HepG2 (cell line): Measurements from ENCODE around the gene TSHZ1. TPM values are rescaled to one million over a fixed set of nuclear protein-coding genes. Genes with fewer than 3 reads are reported as not detected.
A peak's percentile ranks its signal among the peaks of the same experiment; 100 is the strongest.

ENCODE experiments used
- CENPT ChIP-seq: sonication (generic); formaldehyde crosslinking; IDR thresholded peaks from 2 replicates; pipeline ENCODE4 v1.8.0; 2022; ENCODE audit warnings: low read depth, mild to moderate bottlenecking, moderate library complexity, missing genetic modification reagents
- HNRNPL ChIP-seq: fragments of 200-400 bp; formaldehyde crosslinking; IDR thresholded peaks from 2 replicates; pipeline ENCODE4 v1.6.1; 2017; ENCODE audit warnings: mild to moderate bottlenecking, low read depth, low read length
- IRF2 ChIP-seq: IDR thresholded peaks from 2 replicates; pipeline ENCODE4 v1.6.1; 2018; ENCODE audit warnings: missing genetic modification reagents, missing compliant biosample characterization
- LBX2 ChIP-seq: sonication (generic); formaldehyde crosslinking; IDR thresholded peaks from 2 replicates; pipeline ENCODE4 v1.5.0; 2020; ENCODE audit warnings: missing genetic modification reagents, mild to moderate bottlenecking, borderline replicate concordance
- MED8 ChIP-seq: sonication (generic); formaldehyde crosslinking; IDR thresholded peaks from 2 replicates; pipeline ENCODE4 v1.8.1; 2023; ENCODE audit warnings: mild to moderate bottlenecking, missing genetic modification reagents; ENCODE audit not compliant: insufficient replicate concordance
- NFIC ChIP-seq: IDR thresholded peaks from 2 replicates; pipeline ENCODE4 v1.6.1; 2012; ENCODE audit warnings: mild to moderate bottlenecking, low read length, inconsistent platforms
- PHF8 ChIP-seq: sonication (generic); formaldehyde crosslinking; IDR thresholded peaks from 2 replicates; pipeline ENCODE4 v1.5.0; 2020; ENCODE audit warnings: missing genetic modification reagents
- POLR2A ChIP-seq, 2 experiments: IDR thresholded peaks; 2 replicates each; pipeline ENCODE4 v1.6.1; 2011; ENCODE audit warnings: low read depth in 2 of 2, low read length in 2 of 2, mild to moderate bottlenecking in 1 of 2, moderate library complexity in 1 of 2; ENCODE audit not compliant: insufficient read depth in 1 of 2
- TBX3 ChIP-seq: fragments of 450-650 bp; IDR thresholded peaks from 2 replicates; pipeline ENCODE4 v1.6.1; 2017; ENCODE audit warnings: antibody characterized with exemption, mild to moderate bottlenecking, inconsistent platforms, borderline replicate concordance
- U2AF1 ChIP-seq: fragments of 200-400 bp; formaldehyde crosslinking; optimal IDR thresholded peaks from 2 replicates; pipeline ENCODE3; 2017; ENCODE audit warnings: mild to moderate bottlenecking, low read depth, low read length
- YEATS4 ChIP-seq: sonication (generic); formaldehyde crosslinking; IDR thresholded peaks from 2 replicates; pipeline ENCODE4 v1.4.0; 2020; ENCODE audit warnings: missing genetic modification reagents, borderline replicate concordance
- ZNF329 ChIP-seq: sonication (generic); formaldehyde crosslinking; IDR thresholded peaks from 2 replicates; pipeline ENCODE4 v1.9.0; 2021; ENCODE audit warnings: low read depth, mild to moderate bottlenecking, missing genetic modification reagents
- ZNF33B ChIP-seq: sonication (generic); formaldehyde crosslinking; IDR thresholded peaks from 2 replicates; pipeline ENCODE4 v1.5.1; 2020; ENCODE audit warnings: mild to moderate bottlenecking, missing genetic modification reagents
- ZNF460 ChIP-seq: sonication (generic); formaldehyde crosslinking; IDR thresholded peaks from 2 replicates; pipeline ENCODE4 v1.5.1; 2020; ENCODE audit warnings: missing genetic modification reagents, mild to moderate bottlenecking, borderline replicate concordance
- ZNF563 ChIP-seq: sonication (generic); formaldehyde crosslinking; IDR thresholded peaks from 2 replicates; pipeline ENCODE4 v1.8.0; 2022; ENCODE audit warnings: mild to moderate bottlenecking, moderate library complexity, missing genetic modification reagents
- ZNF574 ChIP-seq: sonication (generic); formaldehyde crosslinking; IDR thresholded peaks from 2 replicates; pipeline ENCODE4 v1.4.0; 2020; ENCODE audit warnings: missing genetic modification reagents
- polyA plus RNA-seq, 8 experiments: library from polyadenylated mRNA; depleted of rRNA in 3 of 8; stranded (reverse) in 7 of 8; unstranded in 1 of 8; fragments of >200 nt; fragmentation: Illumina TruSeq in 4 of 8; extraction: Trizol in 4 of 8; gene quantifications; 2 replicates each; pipeline versions ENCODE4 v1.2.1 to v1.2.3, GENCODE V29; 2011 to 2016; ENCODE audit warnings: low read depth in 4 of 8, missing spikeins in 1 of 8, mixed read lengths in 1 of 8; ENCODE audit not compliant: insufficient read depth in 1 of 8
- total RNA-seq, 5 experiments: library from RNA; depleted of rRNA; stranded (reverse); fragments of >200 nt; fragmentation: Illumina TruSeq; extraction: Trizol; gene quantifications; 2 replicates each; pipeline ENCODE4 v1.2.3, GENCODE V29; 2016; ENCODE audit warnings: low read depth in 1 of 5
- TF ChIP-seq, protein P1 (sequence below): sonication (generic); formaldehyde crosslinking; IDR thresholded peaks from 2 replicates; pipeline ENCODE4 v1.8.0; 2022; ENCODE audit warnings: low read depth, missing genetic modification reagents
- TF ChIP-seq, protein P2 (sequence below): IDR thresholded peaks from 2 replicates; pipeline ENCODE4 v1.6.1; 2016; ENCODE audit warnings: low read depth
- TF ChIP-seq, protein P3 (sequence below): sonication (generic); formaldehyde crosslinking; IDR thresholded peaks from 2 replicates; pipeline ENCODE4 v1.5.1; 2020; ENCODE audit warnings: mild to moderate bottlenecking, missing genetic modification reagents, moderate library complexity

Gene TSHZ1
- total and polyA plus RNA-seq, 2 of the 13 experiments (the other 11 are each of a cell fraction or from before 2014, with no cell fraction given): 2.5 to 2.7 TPM

GRCh38 chr18:75209129-75209950 is 1.3 kb upstream of the TSHZ1 start, which contains the start of gene PTGR3 (continued):
- no peak for TF ChIP-seq ZNF460 (CRISPR knock-in tag)
- TF ChIP-seq, protein P1, sequence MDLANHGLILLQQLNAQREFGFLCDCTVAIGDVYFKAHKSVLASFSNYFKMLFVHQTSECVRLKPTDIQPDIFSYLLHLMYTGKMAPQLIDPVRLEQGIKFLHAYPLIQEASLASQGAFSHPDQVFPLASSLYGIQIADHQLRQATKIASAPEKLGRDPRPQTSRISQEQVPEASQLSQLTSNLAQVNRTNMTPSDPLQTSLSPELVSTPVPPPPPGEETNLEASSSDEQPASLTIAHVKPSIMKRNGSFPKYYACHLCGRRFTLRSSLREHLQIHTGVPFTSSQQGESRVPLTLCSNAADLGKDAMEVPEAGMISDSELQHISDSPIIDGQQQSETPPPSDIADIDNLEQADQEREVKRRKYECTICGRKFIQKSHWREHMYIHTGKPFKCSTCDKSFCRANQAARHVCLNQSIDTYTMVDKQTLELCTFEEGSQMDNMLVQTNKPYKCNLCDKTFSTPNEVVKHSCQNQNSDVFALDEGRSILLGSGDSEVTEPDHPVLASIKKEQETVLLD (CRISPR knock-in tag): peak; percentile 98
- TF ChIP-seq YEATS4 (CRISPR knock-in tag): peak; percentile 50
- peak; percentile 13; the same call in 1 of the 2 replicates for TF ChIP-seq IRF2 (CRISPR knock-in tag)
- TF ChIP-seq NFIC: no peak
- TF ChIP-seq ZNF574 (CRISPR knock-in tag): peak; percentile 41
- TF ChIP-seq CENPT (CRISPR knock-in tag): no peak
- TF ChIP-seq U2AF1: no peak
- TF ChIP-seq TBX3: no peak
- peak; percentile 58 to 65 for TF ChIP-seq POLR2A (IDR thresholded peaks at IDR 0.05; ENCODE audit: insufficient read depth in 1 of 2, low read depth in 2 of 2, low read length in 2 of 2)
- TF ChIP-seq MED8 (CRISPR knock-in tag): no peak
- no peak for TF ChIP-seq ZNF329 (CRISPR knock-in tag)
- no peak for TF ChIP-seq ZNF33B (CRISPR knock-in tag)
- TF ChIP-seq, protein P2, sequence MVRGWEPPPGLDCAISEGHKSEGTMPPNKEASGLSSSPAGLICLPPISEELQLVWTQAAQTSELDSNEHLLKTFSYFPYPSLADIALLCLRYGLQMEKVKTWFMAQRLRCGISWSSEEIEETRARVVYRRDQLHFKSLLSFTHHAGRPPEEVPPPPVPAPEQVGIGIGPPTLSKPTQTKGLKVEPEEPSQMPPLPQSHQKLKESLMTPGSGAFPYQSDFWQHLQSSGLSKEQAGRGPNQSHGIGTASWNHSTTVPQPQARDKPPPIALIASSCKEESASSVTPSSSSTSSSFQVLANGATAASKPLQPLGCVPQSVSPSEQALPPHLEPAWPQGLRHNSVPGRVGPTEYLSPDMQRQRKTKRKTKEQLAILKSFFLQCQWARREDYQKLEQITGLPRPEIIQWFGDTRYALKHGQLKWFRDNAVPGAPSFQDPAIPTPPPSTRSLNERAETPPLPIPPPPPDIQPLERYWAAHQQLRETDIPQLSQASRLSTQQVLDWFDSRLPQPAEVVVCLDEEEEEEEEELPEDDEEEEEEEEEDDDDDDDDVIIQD (CRISPR knock-in tag): no peak
- TF ChIP-seq PHF8 (CRISPR knock-in tag): peak; percentile 54; the same call in 1 of the 2 replicates
- TF ChIP-seq ZNF563 (CRISPR knock-in tag): no peak
- no peak for TF ChIP-seq HNRNPL
- TF ChIP-seq, protein P3, sequence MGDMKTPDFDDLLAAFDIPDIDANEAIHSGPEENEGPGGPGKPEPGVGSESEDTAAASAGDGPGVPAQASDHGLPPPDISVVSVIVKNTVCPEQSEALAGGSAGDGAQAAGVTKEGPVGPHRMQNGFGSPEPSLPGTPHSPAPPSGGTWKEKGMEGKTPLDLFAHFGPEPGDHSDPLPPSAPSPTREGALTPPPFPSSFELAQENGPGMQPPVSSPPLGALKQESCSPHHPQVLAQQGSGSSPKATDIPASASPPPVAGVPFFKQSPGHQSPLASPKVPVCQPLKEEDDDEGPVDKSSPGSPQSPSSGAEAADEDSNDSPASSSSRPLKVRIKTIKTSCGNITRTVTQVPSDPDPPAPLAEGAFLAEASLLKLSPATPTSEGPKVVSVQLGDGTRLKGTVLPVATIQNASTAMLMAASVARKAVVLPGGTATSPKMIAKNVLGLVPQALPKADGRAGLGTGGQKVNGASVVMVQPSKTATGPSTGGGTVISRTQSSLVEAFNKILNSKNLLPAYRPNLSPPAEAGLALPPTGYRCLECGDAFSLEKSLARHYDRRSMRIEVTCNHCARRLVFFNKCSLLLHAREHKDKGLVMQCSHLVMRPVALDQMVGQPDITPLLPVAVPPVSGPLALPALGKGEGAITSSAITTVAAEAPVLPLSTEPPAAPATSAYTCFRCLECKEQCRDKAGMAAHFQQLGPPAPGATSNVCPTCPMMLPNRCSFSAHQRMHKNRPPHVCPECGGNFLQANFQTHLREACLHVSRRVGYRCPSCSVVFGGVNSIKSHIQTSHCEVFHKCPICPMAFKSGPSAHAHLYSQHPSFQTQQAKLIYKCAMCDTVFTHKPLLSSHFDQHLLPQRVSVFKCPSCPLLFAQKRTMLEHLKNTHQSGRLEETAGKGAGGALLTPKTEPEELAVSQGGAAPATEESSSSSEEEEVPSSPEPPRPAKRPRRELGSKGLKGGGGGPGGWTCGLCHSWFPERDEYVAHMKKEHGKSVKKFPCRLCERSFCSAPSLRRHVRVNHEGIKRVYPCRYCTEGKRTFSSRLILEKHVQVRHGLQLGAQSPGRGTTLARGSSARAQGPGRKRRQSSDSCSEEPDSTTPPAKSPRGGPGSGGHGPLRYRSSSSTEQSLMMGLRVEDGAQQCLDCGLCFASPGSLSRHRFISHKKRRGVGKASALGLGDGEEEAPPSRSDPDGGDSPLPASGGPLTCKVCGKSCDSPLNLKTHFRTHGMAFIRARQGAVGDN (CRISPR knock-in tag): peak; percentile 62
- TF ChIP-seq LBX2: peak; percentile 30; the same call in 1 of the 2 replicates
